Activated CD8-positive, alpha-beta T cell treated with anti-CD3 and anti-CD28 coated beads for 36 hours (primary cell): ENCODE results near the gene SFTPB. TPM values are rescaled to one million over a fixed set of nuclear protein-coding genes. Genes with fewer than 3 reads are reported as not detected.

Experiments
- ATAC-seq: fragments of 200-7000 bp; cut with Tn5 transposase; one replicate; pipeline ENCODE4 v1.10.0; 2021; ENCODE audit warnings: mild to moderate bottlenecking, moderate library complexity
- CTCF ChIA-PET: fragments of 350-600 bp; sonication (Branson Sonifier 250); formaldehyde crosslinking; loops from one replicate; lab custom pipeline; 2021; ENCODE audit warnings: antibody characterized with exemption; lab: Charles Lee
- POLR2A ChIA-PET: fragments of 350-600 bp; sonication (Branson Sonifier 250); formaldehyde crosslinking; loops from one replicate; lab custom pipeline; 2021; ENCODE audit warnings: antibody characterized with exemption; lab: Charles Lee
- DNase-seq: peaks from one replicate; pipeline ENCODE4 v3.0.0-alpha.2; 2020
- H3K27ac Mint-ChIP-seq: one replicate; pipeline ENCODE4 v1.8.0; 2021; ENCODE audit warnings: mild to moderate bottlenecking, mixed read lengths
- H3K27me3 Mint-ChIP-seq: one replicate; pipeline ENCODE4 v1.8.0; 2021; ENCODE audit warnings: mixed read lengths
- H3K36me3 Mint-ChIP-seq: one replicate; pipeline ENCODE4 v1.8.0; 2021; ENCODE audit warnings: low read depth, mixed read lengths
- H3K4me1 Mint-ChIP-seq: one replicate; pipeline ENCODE4 v1.8.0; 2021; ENCODE audit warnings: low read depth, mixed read lengths
- H3K4me3 Mint-ChIP-seq: one replicate; pipeline ENCODE4 v1.8.0; 2021; ENCODE audit warnings: mild to moderate bottlenecking, moderate library complexity, mixed read lengths
- H3K9me3 Mint-ChIP-seq: one replicate; pipeline ENCODE4 v1.8.0; 2021; ENCODE audit warnings: mixed read lengths
- intact Hi-C: fragments of 100-400 bp; cut with micrococcal nuclease; formaldehyde crosslinking; loops from one replicate; pipeline ENCODE4 v1.10.0; 2022
- total RNA-seq, 2 experiments: library from RNA; stranded (reverse); gene quantifications; one replicate each; pipeline ENCODE4 v1.2.3, GENCODE V29; 2021
- TF ChIP-seq, protein P1 (sequence below): fragments of 200-600 bp; IDR thresholded peaks from one replicate; pipeline ENCODE4 v1.8.0; 2022; ENCODE audit warnings: antibody characterized with exemption, mild to moderate bottlenecking

SFTPB gene
- total RNA-seq, 2 experiments from 2014 or later: not detected

DNA sequence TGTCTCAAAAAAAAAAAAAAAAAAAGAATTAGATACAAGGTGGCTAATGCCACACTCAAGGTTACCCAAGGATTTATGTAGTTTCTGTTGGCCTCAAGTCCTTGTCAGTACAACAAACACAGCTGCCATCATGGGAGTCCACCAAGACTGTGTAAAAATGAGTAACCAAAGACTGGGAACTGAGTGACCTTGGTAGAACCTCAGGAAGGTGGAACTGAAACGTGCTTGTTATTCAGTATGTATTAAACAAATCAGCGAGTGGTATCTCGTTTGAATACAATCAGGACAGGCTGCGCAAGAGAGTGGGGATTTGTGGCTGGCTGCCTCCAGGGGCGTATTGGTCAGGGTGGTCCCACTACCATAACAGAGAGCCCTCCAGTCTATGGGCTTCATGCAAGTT lies 1.6 kb upstream of the SFTPB start:
- no peaks in the 10 kb centered on the region for H3K4me1 Mint-ChIP-seq
- ChIA-PET POLR2A (no interaction called here), CTCF (no interaction called here)
- ATAC-seq: no peak
- intact Hi-C loops: no loop called here
- no peak overlapping the region for H3K4me3 Mint-ChIP-seq
- no peak overlapping the region for H3K27ac Mint-ChIP-seq
- no peaks in the 10 kb centered on the region for H3K27me3 Mint-ChIP-seq
- H3K9me3 Mint-ChIP-seq: no peaks in the 10 kb centered on the region
- DNase-seq: no peak
- no peaks in the 10 kb centered on the region for H3K36me3 Mint-ChIP-seq
- TF ChIP-seq, protein P1, sequence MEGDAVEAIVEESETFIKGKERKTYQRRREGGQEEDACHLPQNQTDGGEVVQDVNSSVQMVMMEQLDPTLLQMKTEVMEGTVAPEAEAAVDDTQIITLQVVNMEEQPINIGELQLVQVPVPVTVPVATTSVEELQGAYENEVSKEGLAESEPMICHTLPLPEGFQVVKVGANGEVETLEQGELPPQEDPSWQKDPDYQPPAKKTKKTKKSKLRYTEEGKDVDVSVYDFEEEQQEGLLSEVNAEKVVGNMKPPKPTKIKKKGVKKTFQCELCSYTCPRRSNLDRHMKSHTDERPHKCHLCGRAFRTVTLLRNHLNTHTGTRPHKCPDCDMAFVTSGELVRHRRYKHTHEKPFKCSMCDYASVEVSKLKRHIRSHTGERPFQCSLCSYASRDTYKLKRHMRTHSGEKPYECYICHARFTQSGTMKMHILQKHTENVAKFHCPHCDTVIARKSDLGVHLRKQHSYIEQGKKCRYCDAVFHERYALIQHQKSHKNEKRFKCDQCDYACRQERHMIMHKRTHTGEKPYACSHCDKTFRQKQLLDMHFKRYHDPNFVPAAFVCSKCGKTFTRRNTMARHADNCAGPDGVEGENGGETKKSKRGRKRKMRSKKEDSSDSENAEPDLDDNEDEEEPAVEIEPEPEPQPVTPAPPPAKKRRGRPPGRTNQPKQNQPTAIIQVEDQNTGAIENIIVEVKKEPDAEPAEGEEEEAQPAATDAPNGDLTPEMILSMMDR: no peak

DNA sequence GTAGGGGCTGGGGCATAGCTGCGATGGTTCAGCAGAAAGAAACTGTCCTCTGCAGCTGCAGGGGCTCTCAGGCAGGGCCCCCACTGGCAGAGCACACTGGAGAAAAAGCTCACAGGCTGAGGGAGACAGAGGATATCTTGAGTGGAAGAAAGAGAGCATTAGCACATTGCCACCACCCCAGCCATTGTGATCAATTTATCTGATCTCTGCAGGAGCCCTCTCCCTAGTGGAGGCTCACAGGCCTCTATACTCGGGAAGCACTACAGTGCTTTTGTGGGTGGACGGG lies 801 bp upstream of the SFTPB start:
- ATAC-seq (no peak), DNase-seq (no peak)
- Mint-ChIP-seq H3K4me3 (no peak overlapping the region), H3K27ac (no peak overlapping the region), H3K4me1 (no peaks in the 10 kb centered on the region), H3K9me3 (no peaks in the 10 kb centered on the region), H3K36me3 (no peaks in the 10 kb centered on the region), H3K27me3 (no peaks in the 10 kb centered on the region)
- intact Hi-C loops: no loop called here
- ChIA-PET POLR2A (no interaction called here), CTCF (no interaction called here)
- TF ChIP-seq, protein P1: no peak

DNA sequence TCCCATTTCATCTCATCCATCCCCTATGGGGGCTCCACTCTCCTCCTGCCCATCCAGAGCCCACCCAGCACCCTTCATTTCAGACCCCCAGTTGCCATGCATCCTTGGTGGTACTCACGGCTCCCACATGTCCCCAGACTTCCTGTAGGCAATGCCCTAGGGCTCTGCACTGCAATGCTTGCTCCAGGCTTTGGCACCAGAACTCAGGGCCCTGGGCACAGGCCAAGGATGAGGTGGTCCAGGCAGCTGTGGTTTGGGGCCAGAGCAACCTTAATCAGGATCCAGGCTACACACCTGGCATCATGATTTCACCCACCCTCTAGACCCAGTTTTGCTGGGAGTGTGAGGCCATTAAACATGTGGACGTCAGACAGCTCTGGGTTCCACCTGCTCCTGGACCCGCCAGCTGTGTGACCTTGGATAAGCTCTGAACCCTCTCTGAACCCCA lies 414 bp downstream of the SFTPB start:
- ChIA-PET CTCF (no interaction called here), POLR2A (no interaction called here)
- no peak overlapping the region for H3K4me3 Mint-ChIP-seq
- no peak for ATAC-seq
- no peaks in the 10 kb centered on the region for H3K4me1 Mint-ChIP-seq
- TF ChIP-seq, protein P1: no peak
- H3K27me3 Mint-ChIP-seq: no peaks in the 10 kb centered on the region
- no peaks in the 10 kb centered on the region for H3K9me3 Mint-ChIP-seq
- no peaks in the 10 kb centered on the region for H3K36me3 Mint-ChIP-seq
- DNase-seq: no peak
- intact Hi-C loops: no loop called here
- no peak overlapping the region for H3K27ac Mint-ChIP-seq

DNA sequence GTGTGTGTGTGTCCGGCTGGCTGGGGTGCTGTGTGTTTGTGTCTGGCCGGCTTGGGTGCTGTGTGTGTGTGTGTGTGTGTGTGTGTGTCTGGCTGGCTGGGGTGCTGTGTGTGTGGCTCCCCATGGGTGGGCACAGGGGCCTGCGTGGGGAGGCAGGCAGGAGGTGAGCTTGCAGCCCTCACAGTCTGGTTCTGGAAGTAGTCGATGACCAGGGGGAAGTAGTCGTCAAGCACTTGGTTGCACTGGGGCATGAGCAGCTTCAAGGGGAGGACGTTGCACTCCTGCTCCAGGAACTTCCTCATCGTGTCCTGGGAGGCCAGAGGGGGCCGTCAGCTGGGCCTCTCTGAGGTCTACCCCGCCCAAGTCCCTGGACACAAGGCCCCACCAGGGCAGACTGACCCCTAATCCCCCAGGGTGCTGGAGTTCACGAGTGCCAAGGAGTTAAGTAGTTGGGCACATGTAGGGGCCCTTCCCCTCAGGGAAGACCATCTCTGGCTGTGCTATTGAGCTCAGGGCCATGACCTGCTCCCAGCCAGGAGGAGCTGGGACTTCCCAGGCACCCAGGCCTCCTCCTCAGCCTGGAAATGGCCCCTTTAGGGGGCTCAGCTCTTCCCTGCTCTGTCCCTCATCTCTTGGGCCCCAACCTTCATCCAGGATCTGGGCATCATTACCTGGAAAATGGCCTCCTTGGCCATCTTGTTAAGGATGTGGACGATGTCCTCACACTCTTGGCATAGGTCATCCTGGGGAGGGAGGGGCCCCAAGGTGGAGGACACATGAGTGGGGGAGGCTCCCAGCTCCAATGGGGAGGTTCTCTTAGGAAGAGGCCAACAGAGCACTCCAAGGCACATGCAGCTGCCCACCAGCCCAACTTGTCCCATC lies 1.3 kb downstream of the SFTPB start:
- CTCF ChIA-PET: interaction anchor here (1.2 kb wide), 1 partner anchor 29 kb away, joined by 3 read pairs; no protein-coding TSS in a partner anchor
- Mint-ChIP-seq H3K4me3 (no peak overlapping the region), H3K4me1 (no peaks in the 10 kb centered on the region), H3K27me3 (no peaks in the 10 kb centered on the region), H3K36me3 (no peaks in the 10 kb centered on the region), H3K9me3 (no peaks in the 10 kb centered on the region), H3K27ac (no peak overlapping the region)
- POLR2A ChIA-PET: interaction anchor here (1.0 kb wide), 1 partner anchor 33 kb away, joined by 5 read pairs; no protein-coding TSS in a partner anchor
- no peak for DNase-seq
- ATAC-seq: no peak
- TF ChIP-seq, protein P1: no peak
- intact Hi-C loops: no loop called here

DNA sequence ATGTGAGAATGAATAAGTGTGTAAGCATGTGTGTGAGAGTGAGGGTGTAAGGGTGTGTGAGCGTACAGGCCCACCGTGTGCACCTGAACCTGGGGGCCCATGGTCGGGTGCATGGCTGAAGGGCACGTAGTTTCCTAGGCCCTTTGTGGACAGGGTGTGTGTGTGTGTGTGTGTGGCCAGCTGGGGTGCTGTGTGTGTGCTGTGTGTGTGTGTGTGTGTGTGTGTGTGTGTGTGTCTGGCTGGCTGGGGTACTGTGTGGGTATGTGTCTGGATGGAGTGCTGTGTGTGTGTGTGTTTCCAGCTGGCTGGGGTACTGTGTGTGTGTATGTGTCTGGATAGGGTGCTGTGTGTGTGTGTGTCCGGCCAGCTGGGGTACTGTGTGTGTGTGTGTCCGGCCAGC lies 2.0 kb downstream of the SFTPB start:
- intact Hi-C loops: no loop called here

More for the DNA sequence above, 2.0 kb downstream of the SFTPB start:
- Mint-ChIP-seq H3K4me3 (no peak overlapping the region), H3K27ac (no peak overlapping the region), H3K9me3 (no peaks in the 10 kb centered on the region), H3K36me3 (no peaks in the 10 kb centered on the region), H3K27me3 (no peaks in the 10 kb centered on the region), H3K4me1 (no peaks in the 10 kb centered on the region)
- POLR2A ChIA-PET: interaction anchor here (1.0 kb wide), 1 partner anchor 34 kb away, joined by 5 read pairs; no protein-coding TSS in a partner anchor
- ATAC-seq: no peak
- TF ChIP-seq, protein P1: no peak
- CTCF ChIA-PET: interaction anchor here (1.2 kb wide), 1 partner anchor 28 kb away, joined by 3 read pairs; no protein-coding TSS in a partner anchor
- DNase-seq: no peak
